ENCODE measurements around the gene ADGRB2.
A peak's percentile ranks its signal among the peaks of the same experiment; 100 is the strongest.

The ADGRB2 gene

GRCh38 chr1:31793586-31794285 is 29.6 kb upstream of the ADGRB2 start:
- no peak for DNase-seq

GRCh38 chr1:31793086-31793485 is 28.9 kb upstream of the ADGRB2 start:
- no peak for DNase-seq

GRCh38 chr1:31792541-31792940 is 28.4 kb upstream of the ADGRB2 start:
- DNase-seq, result no peak

- DNase-seq, result no peak
Observed at GRCh38 chr1:31792116-31792515, 28.0 kb upstream of the ADGRB2 start.

- DNase-seq, result no peak
Observed at GRCh38 chr1:31791131-31791858, 27.2 kb upstream of the ADGRB2 start.

- DNase-seq, result no peak
Observed at GRCh38 chr1:31790641-31791091, 26.5 kb upstream of the ADGRB2 start.

GRCh38 chr1:31790140-31790539 is 26.0 kb upstream of the ADGRB2 start:
- no peak for DNase-seq

GRCh38 chr1:31789259-31790065 is 25.3 kb upstream of the ADGRB2 start:
- DNase-seq, result peak; percentile 75

- no peak for DNase-seq
Observed at GRCh38 chr1:31788825-31789256, 24.7 kb upstream of the ADGRB2 start.

GRCh38 chr1:31788138-31788824 is 24.1 kb upstream of the ADGRB2 start:
- DNase-seq, result peak; percentile 55

- DNase-seq, result no peak
Observed at GRCh38 chr1:31787786-31788137, 23.6 kb upstream of the ADGRB2 start.

GRCh38 chr1:31787261-31787660 is 23.1 kb upstream of the ADGRB2 start:
- DNase-seq, result no peak

- peak; percentile 89 for DNase-seq
Observed at GRCh38 chr1:31786366-31787060, 22.4 kb upstream of the ADGRB2 start.

GRCh38 chr1:31785947-31786290 is 21.8 kb upstream of the ADGRB2 start:
- no peak for DNase-seq

GRCh38 chr1:31785020-31785946 is 21.1 kb upstream of the ADGRB2 start:
- no peak for DNase-seq

- DNase-seq, result no peak
Observed at GRCh38 chr1:31784356-31785019, 20.3 kb upstream of the ADGRB2 start.

- DNase-seq, result no peak
Observed at GRCh38 chr1:31783846-31784245, 19.7 kb upstream of the ADGRB2 start.

GRCh38 chr1:31782421-31783410 is 18.6 kb upstream of the ADGRB2 start:
- no peak for DNase-seq

- no peak for DNase-seq
Observed at GRCh38 chr1:31781756-31782371, 17.7 kb upstream of the ADGRB2 start.

Measured in NCI-H146 (cell line).